ENCODE data around the gene ACTMAP. TPM values are rescaled to one million over a fixed set of nuclear protein-coding genes. Genes with fewer than 3 reads are reported as not detected.

The ACTMAP gene
- total and polyA plus RNA-seq, 2 of the 8 experiments (the other 6 are each of a cell fraction or from before 2014, with no cell fraction given) = 24.1 to 26.5 TPM

DNA sequence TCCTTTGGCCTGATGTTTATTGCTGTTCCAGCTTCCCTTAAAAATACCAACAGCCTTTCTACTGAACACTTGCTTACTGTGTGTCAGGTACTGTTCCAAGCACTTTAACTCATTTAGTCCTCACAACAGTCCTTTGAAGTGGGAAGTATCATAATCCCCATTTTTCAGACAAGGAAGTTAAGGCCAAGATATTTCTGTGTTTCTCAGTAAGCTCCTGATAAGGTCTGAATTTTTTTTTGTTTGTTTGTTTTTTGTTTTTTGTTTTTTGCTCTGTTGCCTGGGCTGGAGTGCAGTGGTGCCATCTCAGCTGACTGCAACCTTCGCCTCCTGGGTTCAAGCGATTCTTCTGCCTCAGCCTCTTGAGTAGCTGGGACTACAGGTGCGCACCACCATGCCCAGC is 8.2 kb upstream of the ACTMAP start:
- H3K4ac ChIP-seq (replicated peaks; ENCODE audit: insufficient read length, low read depth, low read length) = no peak overlapping the region
- H2BK5ac ChIP-seq (ENCODE audit: low read depth, low read length) = no peak overlapping the region
- H3K36me3 ChIP-seq (ENCODE audit: control insufficient read depth in 2 of 4, insufficient read depth in 4 of 4, low read length in 3 of 4) = peaks cover 50 to 94% (median 74%) of the 10 kb centered on the region in 4 experiments
- no peak overlapping the region for H2AFZ ChIP-seq (ENCODE audit: low read length)
- ChIA-PET POLR2A (ENCODE audit: partially characterized antibody) (interaction anchor here (0.9 to 15.7 kb wide), 5 partner anchors 8 to 43 kb away, joined by 4 to 399 read pairs (median 120); partner anchors contain the start of genes ACTMAP, EGLN2, MIA and RAB4B), CTCF (ENCODE audit: partially characterized antibody) (interaction anchor here (0.8 to 1.5 kb wide), 2 partner anchors 19 to 48 kb away, joined by 3 to 7 read pairs; partner anchors contain the start of gene RAB4B)
- no peak overlapping the region for H3K4me3 ChIP-seq (ENCODE audit: extremely low read depth in 1 of 4, insufficient read depth in 2 of 4, low read depth in 3 of 4, low read length in 4 of 4)
- no peaks in the 10 kb centered on the region; the same call in 1 of the 2 replicates for H3K23me2 ChIP-seq (ENCODE audit: low read depth, low read length)
- H3K4me2 ChIP-seq (ENCODE audit: insufficient read depth in 1 of 2, low read depth in 2 of 2, low read length in 2 of 2) = no peak overlapping the region
- H3K18ac ChIP-seq (ENCODE audit: extremely low read depth, low read length) = no peak overlapping the region
- H2BK15ac ChIP-seq (ENCODE audit: low read length) = no peak overlapping the region
- H2BK20ac ChIP-seq (ENCODE audit: low read length) = no peak overlapping the region
- no peak overlapping the region for H3K27ac ChIP-seq (ENCODE audit: low read depth, low read length)
- no peak overlapping the region for H2AK5ac ChIP-seq (ENCODE audit: low read depth, low read length)
- FAIRE-seq (no peak), DNase-seq (ENCODE audit: low read depth in 1 of 2, low spot score in 2 of 2) (no peak)
- no peak overlapping the region for H4K8ac ChIP-seq (ENCODE audit: extremely low read depth, insufficient read depth, low read length)
- H3K14ac ChIP-seq (ENCODE audit: insufficient read length) = no peak overlapping the region
- H2BK120ac ChIP-seq (replicated peaks; ENCODE audit: low read depth, low read length) = no peak overlapping the region
- H3K23ac ChIP-seq (ENCODE audit: insufficient read length) = no peak overlapping the region
- no peak overlapping the region for H2BK12ac ChIP-seq (ENCODE audit: low read depth, low read length)
- 94% methylated on average over 3 of the region's 3 CpGs; no CpG with 5 or more reads in 1 of the 2 experiments for WGBS, 2 experiments (ENCODE audit: extremely low coverage in 1 of 2, insufficient coverage in 1 of 2, insufficient read length in 1 of 2, insufficient replicate concordance in 2 of 2, low coverage in 1 of 2, low lambda C conversion rate in 2 of 2, missing lambda C conversion rate in 1 of 2)
- peaks cover 28 to 42% of the 10 kb centered on the region in 2 experiments for H4K20me1 ChIP-seq (replicated peaks in 1 of 2; ENCODE audit: control insufficient read depth in 1 of 2, insufficient read depth in 2 of 2, low read length in 2 of 2)
- H4K5ac ChIP-seq (ENCODE audit: insufficient read length, low read depth, low read length) = no peak overlapping the region
- H3K56ac ChIP-seq (replicated peaks; ENCODE audit: insufficient read length, low read depth, low read length) = no peak overlapping the region
- H3K9me3 ChIP-seq (ENCODE audit: insufficient read depth in 2 of 2, low read depth in 1 of 2, low read length in 1 of 2) = no peaks in the 10 kb centered on the region
- H4K91ac ChIP-seq (replicated peaks; ENCODE audit: insufficient read length, low read length) = no peak overlapping the region
- H3K9ac ChIP-seq (replicated peaks in 1 of 4; ENCODE audit: extremely low read depth in 1 of 4, low read depth in 3 of 4, low read length in 3 of 4) = no peak overlapping the region
- H3K79me1 ChIP-seq (ENCODE audit: low read depth, low read length) = peaks cover 9% of the 10 kb centered on the region
- H3K27me3 ChIP-seq (replicated peaks in 1 of 4; ENCODE audit: control insufficient read depth in 3 of 4, extremely low read depth in 1 of 4, insufficient read depth in 3 of 4, low read length in 3 of 4) = no peaks in the 10 kb centered on the region
- no peaks in the 10 kb centered on the region; a peak in 2 of 7 replicates for H3K4me1 ChIP-seq (replicated peaks in 1 of 4; ENCODE audit: control insufficient read depth in 3 of 4, insufficient read depth in 4 of 4, low read length in 3 of 4)
- H3K79me2 ChIP-seq (ENCODE audit: control insufficient read depth in 1 of 2, insufficient read depth in 2 of 2, low read length in 2 of 2) = peaks cover 22 to 50% of the 10 kb centered on the region in 2 experiments
- TF ChIP-seq GABPA (IDR thresholded peaks at IDR 0.05; ENCODE audit: borderline replicate concordance, insufficient read depth, low read length) = no peak
- TF ChIP-seq POLR2A (IDR thresholded peaks at IDR 0.05; ENCODE audit: control extremely low read depth in 1 of 2, low read depth in 2 of 2, low read length in 2 of 2) = no peak
- TF ChIP-seq HDAC2 (IDR thresholded peaks at IDR 0.05; ENCODE audit: borderline replicate concordance in 1 of 2, low read depth in 2 of 2, low read length in 2 of 2) = no peak
- TF ChIP-seq EGR1 (IDR thresholded peaks at IDR 0.05; ENCODE audit: borderline replicate concordance, low read depth, low read length) = no peak
- no peak for TF ChIP-seq MAFK (IDR thresholded peaks at IDR 0.05; ENCODE audit: low read depth, low read length)
- TF ChIP-seq RXRA (IDR thresholded peaks at IDR 0.05; ENCODE audit: insufficient read depth, low read depth, low read length) = no peak
- no peak for TF ChIP-seq RAD21 (IDR thresholded peaks at IDR 0.05 in 1 of 2, conservative IDR thresholded peaks at IDR 0.05 in 1 of 2; ENCODE audit: low read depth in 2 of 2, low read length in 2 of 2)
- TF ChIP-seq TBP (IDR thresholded peaks at IDR 0.05; ENCODE audit: low read depth, low read length) = no peak
- TF ChIP-seq BRCA1 (IDR thresholded peaks at IDR 0.05; ENCODE audit: low read depth, low read length) = no peak
- no peak for TF ChIP-seq MAX (IDR thresholded peaks at IDR 0.05)
- no peak for TF ChIP-seq ASH2L (IDR thresholded peaks at IDR 0.05; ENCODE audit: low read length)
- TF ChIP-seq SAP30 (IDR thresholded peaks at IDR 0.05; ENCODE audit: insufficient read depth, insufficient replicate concordance, low read length) = no peak
- TF ChIP-seq RNF2 (IDR thresholded peaks at IDR 0.05; ENCODE audit: borderline replicate concordance, low read depth, low read length, missing control alignments, poor library complexity, severe bottlenecking) = no peak

Data from H1 (cell line).